HEK293T (cell line): Measurements from ENCODE around the gene RANBP3.

Experiments
- CTCF ChIA-PET: fragments of 350-600 bp; formaldehyde crosslinking; extraction: SDS; loops from one replicate; lab custom pipeline; 2021; ENCODE audit warnings: antibody characterized with exemption, inconsistent platforms; lab: Yijun Ruan, JAX
- POLR2A ChIA-PET: fragments of 350-600 bp; formaldehyde crosslinking; extraction: SDS; loops from one replicate; lab custom pipeline; 2020; ENCODE audit warnings: antibody characterized with exemption, inconsistent platforms; lab: Yijun Ruan, JAX
- DNase-seq: peaks from one replicate; pipeline ENCODE4 v3.0.0; 2012; ENCODE audit warnings: mixed read lengths; ENCODE audit errors: extremely low spot score
- ARNT ChIP-seq: fragments of 450-650 bp; IDR thresholded peaks from 2 replicates; pipeline ENCODE4 v1.6.1; 2017; ENCODE audit warnings: mild to moderate bottlenecking
- BHLHE40 ChIP-seq: fragments of 450-650 bp; IDR thresholded peaks from 2 replicates; pipeline ENCODE4 v1.6.1; 2016; ENCODE audit warnings: mild to moderate bottlenecking, moderate library complexity, borderline replicate concordance
- CTBP1 ChIP-seq: fragments of 450-650 bp; IDR thresholded peaks from 2 replicates; pipeline ENCODE4 v1.6.1; 2016; ENCODE audit warnings: borderline replicate concordance
- ELF4 ChIP-seq: fragments of 450-650 bp; IDR thresholded peaks from 2 replicates; pipeline ENCODE4 v1.6.1; 2017; ENCODE audit warnings: antibody characterized with exemption
- FOXA1 ChIP-seq: fragments of 450-650 bp; IDR thresholded peaks from 2 replicates; pipeline ENCODE4 v1.6.1; 2016; ENCODE audit warnings: mild to moderate bottlenecking
- FOXK2 ChIP-seq: fragments of 450-650 bp; IDR thresholded peaks from 2 replicates; pipeline ENCODE4 v1.6.1; 2016; ENCODE audit warnings: mild to moderate bottlenecking
- FOXM1 ChIP-seq: fragments of 450-650 bp; IDR thresholded peaks from 2 replicates; pipeline ENCODE4 v1.6.1; 2017; ENCODE audit warnings: mild to moderate bottlenecking, borderline replicate concordance
- HDGF ChIP-seq: fragments of 450-650 bp; IDR thresholded peaks from 2 replicates; pipeline ENCODE4 v1.6.1; 2017; ENCODE audit warnings: antibody characterized with exemption, borderline replicate concordance
- LEF1 ChIP-seq: fragments of 450-650 bp; IDR thresholded peaks from 2 replicates; pipeline ENCODE4 v1.6.1; 2017; ENCODE audit warnings: mild to moderate bottlenecking, borderline replicate concordance
- NFRKB ChIP-seq: fragments of 450-650 bp; IDR thresholded peaks from 2 replicates; pipeline ENCODE4 v1.6.1; 2016; ENCODE audit warnings: mild to moderate bottlenecking, moderate library complexity
- SP1 ChIP-seq: fragments of 450-650 bp; IDR thresholded peaks from 2 replicates; pipeline ENCODE4 v1.6.1; 2017
- SUZ12 ChIP-seq: fragments of 450-650 bp; IDR thresholded peaks from 2 replicates; pipeline ENCODE4 v1.6.1; 2016; ENCODE audit warnings: mild to moderate bottlenecking
- TARDBP ChIP-seq: fragments of 450-650 bp; IDR thresholded peaks from 2 replicates; pipeline ENCODE4 v1.6.1; 2016
- ZNF384 ChIP-seq: fragments of 450-650 bp; IDR thresholded peaks from 2 replicates; pipeline ENCODE4 v1.6.1; 2016
- TF ChIP-seq, protein P1 (sequence below): fragments of 450-650 bp; IDR thresholded peaks from 2 replicates; pipeline ENCODE4 v1.6.1; 2016

Gene RANBP3

DNA sequence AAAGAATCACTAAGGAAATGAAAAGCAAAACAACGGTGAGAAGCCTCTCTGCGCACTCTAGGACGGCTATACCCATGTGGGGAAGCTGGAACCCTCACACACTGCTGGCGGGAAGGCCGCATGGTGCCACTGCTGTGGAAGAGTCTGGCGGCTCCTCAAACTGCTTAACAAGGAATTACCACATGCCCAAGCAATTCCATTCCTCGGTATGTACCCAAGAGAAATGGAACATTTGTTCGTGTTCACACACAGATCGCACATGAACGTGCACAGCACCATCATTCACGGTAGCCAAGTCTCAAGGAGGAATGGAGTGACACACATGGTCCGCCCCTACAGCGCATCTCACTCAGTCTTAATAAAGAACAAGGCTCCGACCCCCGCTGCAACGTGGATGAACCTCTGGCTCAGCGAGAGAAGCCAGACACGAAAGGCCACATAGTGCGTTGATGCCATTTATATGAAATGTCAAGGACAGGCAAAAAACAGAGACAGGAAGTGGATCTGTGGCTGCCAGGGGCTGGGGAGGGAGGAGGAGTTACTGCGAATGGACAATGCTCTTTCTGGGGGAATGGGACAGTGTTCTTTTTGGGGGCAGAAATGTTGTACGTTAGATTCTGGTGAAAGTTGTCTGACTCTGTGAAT lies 56.3 kb downstream of the RANBP3 start:
- ChIA-PET CTCF (no interaction called here), POLR2A (no interaction called here)
- TF ChIP-seq, protein P1, sequence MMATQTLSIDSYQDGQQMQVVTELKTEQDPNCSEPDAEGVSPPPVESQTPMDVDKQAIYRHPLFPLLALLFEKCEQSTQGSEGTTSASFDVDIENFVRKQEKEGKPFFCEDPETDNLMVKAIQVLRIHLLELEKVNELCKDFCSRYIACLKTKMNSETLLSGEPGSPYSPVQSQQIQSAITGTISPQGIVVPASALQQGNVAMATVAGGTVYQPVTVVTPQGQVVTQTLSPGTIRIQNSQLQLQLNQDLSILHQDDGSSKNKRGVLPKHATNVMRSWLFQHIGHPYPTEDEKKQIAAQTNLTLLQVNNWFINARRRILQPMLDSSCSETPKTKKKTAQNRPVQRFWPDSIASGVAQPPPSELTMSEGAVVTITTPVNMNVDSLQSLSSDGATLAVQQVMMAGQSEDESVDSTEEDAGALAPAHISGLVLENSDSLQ = no peak
- TF ChIP-seq FOXM1 (no peak), SP1 (no peak), ZNF384 (no peak), LEF1 (no peak), FOXA1 (no peak), ELF4 (no peak)
- DNase-seq = no peak

DNA sequence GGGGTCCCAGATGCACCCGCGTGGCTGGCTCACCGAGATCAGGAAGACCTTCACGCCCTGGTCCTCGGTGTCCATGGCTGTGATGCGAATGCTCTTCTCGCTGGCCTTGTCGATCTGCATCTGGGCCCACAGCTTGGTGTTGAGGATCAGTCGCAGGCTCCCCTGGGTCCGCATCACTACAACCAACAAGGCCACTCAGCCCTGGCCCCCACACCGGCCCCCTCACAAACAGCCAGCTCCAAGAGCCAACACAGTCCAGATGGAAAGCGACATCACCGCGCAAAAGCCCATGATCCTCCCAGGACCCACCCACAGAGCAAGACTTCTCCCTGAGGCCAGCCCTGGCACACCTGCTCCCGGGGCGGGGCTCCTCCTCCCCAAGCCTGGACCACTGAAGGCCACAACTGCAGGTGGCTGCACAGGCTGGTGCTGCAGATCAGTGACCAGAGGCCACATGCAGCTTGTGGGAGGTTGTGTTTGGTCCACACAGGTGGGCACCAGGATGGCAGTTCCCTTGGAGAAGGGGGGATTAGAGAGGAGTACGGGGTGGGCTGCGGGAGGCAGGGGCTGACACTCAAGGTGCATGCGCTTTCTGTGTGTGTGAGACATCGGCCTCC lies 59.4 kb downstream of the RANBP3 start:
- TF ChIP-seq SUZ12 (no peak), CTBP1 (no peak), ELF4 (no peak), LEF1 (no peak), TARDBP (no peak)
- TF ChIP-seq, protein P1 = no peak
- no peak for DNase-seq
- ChIA-PET CTCF (no interaction called here), POLR2A (no interaction called here)

DNA sequence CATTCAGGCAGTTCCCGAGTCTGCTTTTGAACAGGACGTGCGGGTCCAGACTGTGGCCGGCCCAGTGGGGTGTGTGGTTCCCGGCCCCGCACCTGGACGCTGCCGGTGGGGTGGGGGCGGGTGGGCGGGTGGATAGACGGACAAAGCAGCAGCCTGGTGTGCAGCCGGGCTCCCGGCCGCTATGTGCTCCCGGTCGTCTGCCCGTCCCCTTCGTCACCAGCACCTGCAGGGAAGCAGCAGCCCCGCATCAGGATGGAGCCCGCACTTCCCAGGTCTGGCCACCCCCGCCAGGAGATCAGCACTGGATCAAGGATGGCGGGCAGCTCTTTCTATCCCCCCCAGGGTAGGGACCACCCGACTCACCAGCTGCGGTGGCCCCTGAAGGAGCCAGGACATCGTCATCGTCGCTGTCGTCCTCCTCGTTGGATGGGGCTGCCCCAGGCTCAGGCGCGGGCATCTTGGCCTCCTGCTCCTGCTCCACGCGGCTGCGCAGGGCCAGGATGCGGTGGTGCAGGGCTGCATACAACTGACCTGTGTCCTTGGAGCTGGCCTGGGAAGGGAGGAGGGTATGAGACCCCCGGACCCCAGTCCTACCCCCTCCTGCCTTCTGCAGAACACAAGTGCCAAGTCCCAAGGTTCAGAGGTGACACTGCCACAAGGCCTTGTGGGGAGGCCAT lies 60.4 kb downstream of the RANBP3 start:
- CTCF ChIA-PET = no interaction called here
- DNase-seq = no peak
- TF ChIP-seq FOXA1 (no peak), NFRKB (no peak), CTBP1 (no peak), TARDBP (no peak), ZNF384 (no peak), ELF4 (no peak), ARNT (no peak), FOXM1 (no peak), BHLHE40 (no peak), SP1 (no peak), SUZ12 (no peak)
- TF ChIP-seq, protein P1 = no peak
- POLR2A ChIA-PET = no interaction called here

DNA sequence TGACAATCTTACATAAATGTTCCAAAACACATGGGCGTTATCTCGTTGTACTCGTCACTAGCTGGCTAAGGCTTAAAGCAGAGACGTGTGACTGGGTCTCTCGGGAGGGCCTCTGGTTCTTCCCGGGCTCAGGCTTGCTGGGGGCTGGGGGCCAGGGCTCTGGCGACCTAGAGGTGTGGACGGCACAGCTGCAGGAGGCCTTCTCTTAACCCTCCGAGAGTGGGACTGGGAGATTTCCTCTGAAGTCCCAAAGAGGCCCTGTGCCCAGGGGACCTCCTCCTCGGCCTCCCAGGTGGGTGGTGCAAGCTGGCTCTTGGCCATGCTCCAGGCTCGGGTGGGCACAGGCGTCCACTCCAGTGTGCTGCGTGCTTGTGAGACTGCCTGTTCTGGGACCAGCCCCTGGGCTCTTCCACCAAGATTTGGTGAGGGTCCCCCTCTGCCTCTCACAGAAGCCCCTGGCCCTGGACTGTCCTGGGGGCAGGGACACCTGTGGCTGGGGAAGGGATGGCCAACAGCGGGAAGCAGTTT lies 61.7 kb downstream of the RANBP3 start:
- POLR2A ChIA-PET = no interaction called here

GRCh38 chr19:5915782-5916165 lies 62.2 kb downstream of the RANBP3 start:
- ChIA-PET CTCF (interaction anchor here (0.6 kb wide), 1 partner anchor 44 kb away, joined by 4 read pairs; no protein-coding TSS in a partner anchor), POLR2A (no interaction called here)
- DNase-seq = no peak
- no peak for TF ChIP-seq FOXK2
- no peak for TF ChIP-seq LEF1
- TF ChIP-seq ZNF384 = no peak
- TF ChIP-seq BHLHE40 = no peak

More for the DNA sequence above, 61.7 kb downstream of the RANBP3 start:
- no peak for DNase-seq
- no peak for TF ChIP-seq TARDBP
- TF ChIP-seq ZNF384 = no peak
- TF ChIP-seq, protein P1 = no peak
- no peak for TF ChIP-seq CTBP1
- TF ChIP-seq HDGF = no peak
- TF ChIP-seq SP1 = no peak
- no peak for TF ChIP-seq LEF1
- no peak for TF ChIP-seq NFRKB
- TF ChIP-seq ELF4 = no peak
- no peak for TF ChIP-seq SUZ12
- no peak for TF ChIP-seq FOXA1
- TF ChIP-seq FOXM1 = no peak
- CTCF ChIA-PET = interaction anchor here (0.6 kb wide), 1 partner anchor 43 kb away, joined by 4 read pairs; no protein-coding TSS in a partner anchor
